K562 (cell line): ENCODE measurements around the gene CEP43. TPM values are rescaled to one million over a fixed set of nuclear protein-coding genes. Genes with fewer than 3 reads are reported as not detected.

Experiments
- MGA ChIP-seq: fragments of 450-650 bp; IDR thresholded peaks from 2 replicates; pipeline ENCODE4 v1.6.1; 2016; ENCODE audit warnings: mild to moderate bottlenecking, moderate library complexity
- NCOA4 ChIP-seq: fragments of 450-650 bp; IDR thresholded peaks from 2 replicates; pipeline ENCODE4 v1.6.1; 2018; ENCODE audit warnings: mild to moderate bottlenecking; ENCODE audit not compliant: partially characterized antibody
- ZBTB40 ChIP-seq, 2 experiments: fragments of 450-650 bp in 1 of 2; sonication (generic) in 1 of 2; formaldehyde crosslinking in 1 of 2; IDR thresholded peaks; 2 replicates each; pipeline versions ENCODE4 v1.7.1 to v1.9.0; 2016 to 2022; ENCODE audit warnings: inconsistent platforms in 1 of 2, mild to moderate bottlenecking in 1 of 2, missing genetic modification reagents in 1 of 2
- polyA plus RNA-seq, 8 experiments: library from polyadenylated mRNA; depleted of rRNA in 4 of 8; stranded (reverse) in 5 of 8; unstranded in 3 of 8; fragments of >200 nt; fragmentation: Nextera tagmentation in 2 of 8; fragmentation: Illumina TruSeq in 1 of 8; extraction: Ambion mirVana in 2 of 8; extraction: Trizol in 1 of 8; gene quantifications; 2 replicates each; pipeline versions ENCODE4 v1.2.1 to v1.2.3, GENCODE V29; 2011 to 2014; ENCODE audit warnings: inconsistent platforms in 1 of 8, missing spikeins in 1 of 8
- total RNA-seq, 7 experiments: library from RNA; depleted of rRNA in 6 of 7; stranded (reverse); fragments of >200 nt in 6 of 7; fragmentation: Illumina TruSeq in 2 of 7; extraction: Trizol in 2 of 7; gene quantifications; 2 replicates each; pipeline versions ENCODE4 v1.2.1 to v1.2.3, GENCODE V29; 2011 to 2021; ENCODE audit warnings: low replicate concordance in 1 of 7

The CEP43 gene
- total and polyA plus RNA-seq, 9 of the 15 experiments (the other 6 are each of a cell fraction or from before 2014, with no cell fraction given) = 15.2 to 55.7 (median 47.4) TPM

GRCh38 chr6:166956444-166957086, 42.6 kb upstream of the CEP43 start, which contains the start of gene RNASET2 (continued):
- TF ChIP-seq ZBTB40 (IDR thresholded peaks at IDR 0.05) = 0 out of 2 replicates have a peak, but pooled peaks have one; percentile 32
- TF ChIP-seq ZBTB40 (CRISPR knock-in tag; IDR thresholded peaks at IDR 0.05) = no peak
- TF ChIP-seq NCOA4 = no peak
- TF ChIP-seq MGA = peak; percentile 78
